GM11168 (cell line): ENCODE results near the gene ALDH1A3.

Experiments
- in situ Hi-C: fragments of 300-500 bp; cut with MboI; formaldehyde crosslinking; loops from one replicate; pipeline ENCODE4 v1.12.0; 2022; ENCODE audit warnings: low sequenced_read_pairs; ENCODE audit not compliant: unreplicated experiment

The ALDH1A3 gene

GRCh38 chr15:100898661-100899462, 19.2 kb downstream of the ALDH1A3 start:
- in situ Hi-C loops, result loop anchor here (25.0 kb wide), 1 partner anchor 237 kb away; no protein-coding TSS in a partner anchor

- in situ Hi-C loops, result loop anchor here (25.0 kb wide), 1 partner anchor 237 kb away; no protein-coding TSS in a partner anchor
Measured at GRCh38 chr15:100899601-100900000, 20.0 kb downstream of the ALDH1A3 start.

- in situ Hi-C loops, result loop anchor here (10.0 kb wide), 1 partner anchor 365 kb away; no protein-coding TSS in a partner anchor
Measured at GRCh38 chr15:100900136-100900794, 20.6 kb downstream of the ALDH1A3 start.

- in situ Hi-C loops, result loop anchor here (10.0 kb wide), 1 partner anchor 364 kb away; no protein-coding TSS in a partner anchor
Measured at GRCh38 chr15:100900795-100901169, 21.2 kb downstream of the ALDH1A3 start.

- in situ Hi-C loops, result loop anchor here (10.0 kb wide), 1 partner anchor 364 kb away; no protein-coding TSS in a partner anchor
Measured at GRCh38 chr15:100901296-100901695, 21.7 kb downstream of the ALDH1A3 start.

GRCh38 chr15:100901702-100902435, 22.2 kb downstream of the ALDH1A3 start:
- in situ Hi-C loops, result loop anchor here (10.0 kb wide), 1 partner anchor 363 kb away; no protein-coding TSS in a partner anchor

- in situ Hi-C loops, result loop anchor here (10.0 kb wide), 1 partner anchor 362 kb away; no protein-coding TSS in a partner anchor
Measured at GRCh38 chr15:100902436-100903167, 23.0 kb downstream of the ALDH1A3 start.

- in situ Hi-C loops, result loop anchor here (10.0 kb wide), 1 partner anchor 362 kb away; no protein-coding TSS in a partner anchor
Measured at GRCh38 chr15:100903168-100903554, 23.5 kb downstream of the ALDH1A3 start.

- in situ Hi-C loops, result loop anchor here (10.0 kb wide), 1 partner anchor 359 kb away; no protein-coding TSS in a partner anchor
Measured at GRCh38 chr15:100905850-100906249, 26.2 kb downstream of the ALDH1A3 start.

GRCh38 chr15:100908466-100908865, 28.8 kb downstream of the ALDH1A3 start:
- in situ Hi-C loops, result loop anchor here (10.0 kb wide), 1 partner anchor 356 kb away; no protein-coding TSS in a partner anchor

GRCh38 chr15:100909565-100909964, 29.9 kb downstream of the ALDH1A3 start:
- in situ Hi-C loops, result loop anchor here (10.0 kb wide), 1 partner anchor 355 kb away; no protein-coding TSS in a partner anchor

- in situ Hi-C loops, result loop anchor here (10.0 kb wide), 1 partner anchor 355 kb away; no protein-coding TSS in a partner anchor
Measured at GRCh38 chr15:100909989-100910955, 30.6 kb downstream of the ALDH1A3 start.

GRCh38 chr15:100911086-100911485, 31.5 kb downstream of the ALDH1A3 start:
- in situ Hi-C loops, result no loop called here

GRCh38 chr15:100913961-100914360, 34.3 kb downstream of the ALDH1A3 start:
- in situ Hi-C loops, result no loop called here

- in situ Hi-C loops, result no loop called here
Measured at GRCh38 chr15:100914876-100915275, 35.2 kb downstream of the ALDH1A3 start.

GRCh38 chr15:100918034-100918689, 38.5 kb downstream of the ALDH1A3 start:
- in situ Hi-C loops, result no loop called here

- in situ Hi-C loops, result no loop called here
Measured at GRCh38 chr15:100918690-100919480, 39.3 kb downstream of the ALDH1A3 start, which contains the start of gene LRRK1. LRRK1 (plus strand) TSS chr15:100919357; CDS start chr15:100924633, 5,276 bp downstream.
